ENCODE data around the gene IL1RN. TPM values are rescaled to one million over a fixed set of nuclear protein-coding genes. Genes with fewer than 3 reads are reported as not detected.

IL1RN gene
- polyA plus RNA-seq, 1 donor from 2014 or later = not detected

GRCh38 chr2:113116100-113116958 is 11.1 kb upstream of the IL1RN start:
- Histone ChIP-seq H3F3A (ENCODE audit: insufficient read depth, low read length, poor library complexity, severe bottlenecking) (no peaks in the 10 kb centered on the region), H3K4me2 (ENCODE audit: low read length) (no peak overlapping the region), H3K27ac (ENCODE audit: low read length) (no peak overlapping the region), H3K9me3 (ENCODE audit: low read length) (no peaks in the 10 kb centered on the region), H3K9me2 (ENCODE audit: insufficient read depth, low read length) (no peaks in the 10 kb centered on the region), H4K20me1 (ENCODE audit: insufficient read depth) (no peaks in the 10 kb centered on the region), H3K9ac (ENCODE audit: low read length) (no peak overlapping the region), H3K79me2 (replicated peaks; ENCODE audit: insufficient read depth, low read length) (no peaks in the 10 kb centered on the region), H3K4me3 (ENCODE audit: low read length) (no peak overlapping the region), H3K36me3 (ENCODE audit: insufficient read depth, low read length) (no peaks in the 10 kb centered on the region), H2AFZ (ENCODE audit: low read depth, low read length) (no peak overlapping the region), H3K27me3 (ENCODE audit: insufficient read depth, low read depth, low read length) (no peaks in the 10 kb centered on the region)
- TF ChIP-seq RAD21 (conservative IDR thresholded peaks at IDR 0.05) (no peak), EZH2 (IDR thresholded peaks at IDR 0.05; ENCODE audit: borderline replicate concordance, insufficient read depth, low read length, poor library complexity, severe bottlenecking) (no peak), TAF1 (IDR thresholded peaks at IDR 0.05; ENCODE audit: low read depth) (no peak), POLR2AphosphoS5 (IDR thresholded peaks at IDR 0.05) (no peak), SMC3 (conservative IDR thresholded peaks at IDR 0.05; ENCODE audit: poor library complexity) (no peak), MXI1 (conservative IDR thresholded peaks at IDR 0.05; ENCODE audit: poor library complexity, severe bottlenecking) (no peak), EP300 (conservative IDR thresholded peaks at IDR 0.05; ENCODE audit: poor library complexity, severe bottlenecking) (no peak)
- TF ChIP-seq, protein P1, sequence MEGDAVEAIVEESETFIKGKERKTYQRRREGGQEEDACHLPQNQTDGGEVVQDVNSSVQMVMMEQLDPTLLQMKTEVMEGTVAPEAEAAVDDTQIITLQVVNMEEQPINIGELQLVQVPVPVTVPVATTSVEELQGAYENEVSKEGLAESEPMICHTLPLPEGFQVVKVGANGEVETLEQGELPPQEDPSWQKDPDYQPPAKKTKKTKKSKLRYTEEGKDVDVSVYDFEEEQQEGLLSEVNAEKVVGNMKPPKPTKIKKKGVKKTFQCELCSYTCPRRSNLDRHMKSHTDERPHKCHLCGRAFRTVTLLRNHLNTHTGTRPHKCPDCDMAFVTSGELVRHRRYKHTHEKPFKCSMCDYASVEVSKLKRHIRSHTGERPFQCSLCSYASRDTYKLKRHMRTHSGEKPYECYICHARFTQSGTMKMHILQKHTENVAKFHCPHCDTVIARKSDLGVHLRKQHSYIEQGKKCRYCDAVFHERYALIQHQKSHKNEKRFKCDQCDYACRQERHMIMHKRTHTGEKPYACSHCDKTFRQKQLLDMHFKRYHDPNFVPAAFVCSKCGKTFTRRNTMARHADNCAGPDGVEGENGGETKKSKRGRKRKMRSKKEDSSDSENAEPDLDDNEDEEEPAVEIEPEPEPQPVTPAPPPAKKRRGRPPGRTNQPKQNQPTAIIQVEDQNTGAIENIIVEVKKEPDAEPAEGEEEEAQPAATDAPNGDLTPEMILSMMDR (IDR thresholded peaks at IDR 0.05; ENCODE audit: poor library complexity, severe bottlenecking) = no peak
- TF ChIP-seq, protein P2, sequence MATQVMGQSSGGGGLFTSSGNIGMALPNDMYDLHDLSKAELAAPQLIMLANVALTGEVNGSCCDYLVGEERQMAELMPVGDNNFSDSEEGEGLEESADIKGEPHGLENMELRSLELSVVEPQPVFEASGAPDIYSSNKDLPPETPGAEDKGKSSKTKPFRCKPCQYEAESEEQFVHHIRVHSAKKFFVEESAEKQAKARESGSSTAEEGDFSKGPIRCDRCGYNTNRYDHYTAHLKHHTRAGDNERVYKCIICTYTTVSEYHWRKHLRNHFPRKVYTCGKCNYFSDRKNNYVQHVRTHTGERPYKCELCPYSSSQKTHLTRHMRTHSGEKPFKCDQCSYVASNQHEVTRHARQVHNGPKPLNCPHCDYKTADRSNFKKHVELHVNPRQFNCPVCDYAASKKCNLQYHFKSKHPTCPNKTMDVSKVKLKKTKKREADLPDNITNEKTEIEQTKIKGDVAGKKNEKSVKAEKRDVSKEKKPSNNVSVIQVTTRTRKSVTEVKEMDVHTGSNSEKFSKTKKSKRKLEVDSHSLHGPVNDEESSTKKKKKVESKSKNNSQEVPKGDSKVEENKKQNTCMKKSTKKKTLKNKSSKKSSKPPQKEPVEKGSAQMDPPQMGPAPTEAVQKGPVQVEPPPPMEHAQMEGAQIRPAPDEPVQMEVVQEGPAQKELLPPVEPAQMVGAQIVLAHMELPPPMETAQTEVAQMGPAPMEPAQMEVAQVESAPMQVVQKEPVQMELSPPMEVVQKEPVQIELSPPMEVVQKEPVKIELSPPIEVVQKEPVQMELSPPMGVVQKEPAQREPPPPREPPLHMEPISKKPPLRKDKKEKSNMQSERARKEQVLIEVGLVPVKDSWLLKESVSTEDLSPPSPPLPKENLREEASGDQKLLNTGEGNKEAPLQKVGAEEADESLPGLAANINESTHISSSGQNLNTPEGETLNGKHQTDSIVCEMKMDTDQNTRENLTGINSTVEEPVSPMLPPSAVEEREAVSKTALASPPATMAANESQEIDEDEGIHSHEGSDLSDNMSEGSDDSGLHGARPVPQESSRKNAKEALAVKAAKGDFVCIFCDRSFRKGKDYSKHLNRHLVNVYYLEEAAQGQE (IDR thresholded peaks at IDR 0.05; ENCODE audit: borderline replicate concordance) = no peak

GRCh38 chr2:113117541-113118262 is 9.7 kb upstream of the IL1RN start:
- H3K9me2 ChIP-seq (ENCODE audit: insufficient read depth, low read length) = no peaks in the 10 kb centered on the region
- TF ChIP-seq EP300 (conservative IDR thresholded peaks at IDR 0.05; ENCODE audit: poor library complexity, severe bottlenecking) (no peak), RAD21 (conservative IDR thresholded peaks at IDR 0.05) (no peak), EZH2 (IDR thresholded peaks at IDR 0.05; ENCODE audit: borderline replicate concordance, insufficient read depth, low read length, poor library complexity, severe bottlenecking) (no peak), MXI1 (conservative IDR thresholded peaks at IDR 0.05; ENCODE audit: poor library complexity, severe bottlenecking) (no peak), POLR2AphosphoS5 (IDR thresholded peaks at IDR 0.05) (no peak), TAF1 (IDR thresholded peaks at IDR 0.05; ENCODE audit: low read depth) (no peak), SMC3 (conservative IDR thresholded peaks at IDR 0.05; ENCODE audit: poor library complexity) (no peak)
- TF ChIP-seq, protein P1 (IDR thresholded peaks at IDR 0.05; ENCODE audit: poor library complexity, severe bottlenecking) = no peak
- TF ChIP-seq, protein P2 (IDR thresholded peaks at IDR 0.05; ENCODE audit: borderline replicate concordance) = no peak
- H3K9ac ChIP-seq (ENCODE audit: low read length) = no peak overlapping the region
- no peak overlapping the region for H2AFZ ChIP-seq (ENCODE audit: low read depth, low read length)
- no peak overlapping the region for H3K4me3 ChIP-seq (ENCODE audit: low read length)
- no peaks in the 10 kb centered on the region for H3F3A ChIP-seq (ENCODE audit: insufficient read depth, low read length, poor library complexity, severe bottlenecking)
- H3K36me3 ChIP-seq (ENCODE audit: insufficient read depth, low read length) = no peaks in the 10 kb centered on the region
- H3K9me3 ChIP-seq (ENCODE audit: low read length) = no peaks in the 10 kb centered on the region
- no peaks in the 10 kb centered on the region for H3K79me2 ChIP-seq (replicated peaks; ENCODE audit: insufficient read depth, low read length)
- no peak overlapping the region for H3K4me2 ChIP-seq (ENCODE audit: low read length)
- no peak overlapping the region for H3K27ac ChIP-seq (ENCODE audit: low read length)
- no peaks in the 10 kb centered on the region for H4K20me1 ChIP-seq (ENCODE audit: insufficient read depth)
- no peaks in the 10 kb centered on the region for H3K27me3 ChIP-seq (ENCODE audit: insufficient read depth, low read depth, low read length)

Data from neural cell (in vitro differentiated cells).